ENCODE data around the gene AARS2. TPM values are rescaled to one million over a fixed set of nuclear protein-coding genes. Genes with fewer than 3 reads are reported as not detected.

AARS2 gene
- 11.6 and 12.5 TPM in 2 replicates for total RNA-seq (2021)
- Bru-seq, nascent RNA = percentile 59 among the genes with signal in this experiment
- BruChase-seq, experiment 1, labeled RNA remaining after a 2-hour chase = percentile 57 among the genes with signal in this experiment
- percentile 63 among the genes with signal in this experiment for BruChase-seq, experiment 2, labeled RNA remaining after a 6-hour chase
- long read RNA-seq, transcript AARS2-201 (22 exons, 3,854 nt) = major isoform, 12 of 24 reads
- long read RNA-seq, partial matches to known transcripts = 3 of 24 reads
- long read RNA-seq, other reads (novel, unspliced or antisense) = 9 of 24 reads

GRCh38 chr6:44312901-44313788 is at the start of gene AARS2:
AARS2 (minus strand) TSS chr6:44313347; CDS start chr6:44313323, 24 bp downstream.
- Histone ChIP-seq H3K9me3 (ENCODE audit: insufficient read depth, low read depth) (no peaks in the 10 kb centered on the region), H4K20me1 (ENCODE audit: insufficient read depth) (no peaks in the 10 kb centered on the region), H3K27me3 (ENCODE audit: insufficient read depth, low read depth) (peaks cover 19% of the 10 kb centered on the region), H3F3A (ENCODE audit: insufficient read depth, low read depth) (no peaks in the 10 kb centered on the region), H2AFZ (peak within 1 kb of the TSS; percentile 99), H3K79me2 (ENCODE audit: low read depth) (peaks cover 15% of the 10 kb centered on the region), H3K9me2 (ENCODE audit: insufficient read depth) (no peaks in the 10 kb centered on the region), H3K27ac (0 out of 2 replicates have a peak within 1 kb of the TSS, but pooled peaks have one; percentile 27), H3K4me2 (peak within 1 kb of the TSS; percentile 97), H3K4me1 (replicated peaks; ENCODE audit: insufficient read depth) (peaks cover 9% of the 10 kb centered on the region), H3K4me3 (peak within 1 kb of the TSS; percentile 99), H3K36me3 (ENCODE audit: low read depth) (peaks cover 5% of the 10 kb centered on the region; the same call in 1 of the 2 replicates)
- peak; percentile 73 to 83 for DNase-seq
- BruUV-seq (replicated peaks) = no TSS peak
- CTCF ChIA-PET = interaction anchor here (0.5 kb wide), 2 partner anchors 18 to 40 kb away, joined by 3 to 4 read pairs; no protein-coding TSS in a partner anchor
- TF ChIP-seq EZH2 (IDR thresholded peaks at IDR 0.05; ENCODE audit: low read depth) = no peak
- TF ChIP-seq, protein P1, sequence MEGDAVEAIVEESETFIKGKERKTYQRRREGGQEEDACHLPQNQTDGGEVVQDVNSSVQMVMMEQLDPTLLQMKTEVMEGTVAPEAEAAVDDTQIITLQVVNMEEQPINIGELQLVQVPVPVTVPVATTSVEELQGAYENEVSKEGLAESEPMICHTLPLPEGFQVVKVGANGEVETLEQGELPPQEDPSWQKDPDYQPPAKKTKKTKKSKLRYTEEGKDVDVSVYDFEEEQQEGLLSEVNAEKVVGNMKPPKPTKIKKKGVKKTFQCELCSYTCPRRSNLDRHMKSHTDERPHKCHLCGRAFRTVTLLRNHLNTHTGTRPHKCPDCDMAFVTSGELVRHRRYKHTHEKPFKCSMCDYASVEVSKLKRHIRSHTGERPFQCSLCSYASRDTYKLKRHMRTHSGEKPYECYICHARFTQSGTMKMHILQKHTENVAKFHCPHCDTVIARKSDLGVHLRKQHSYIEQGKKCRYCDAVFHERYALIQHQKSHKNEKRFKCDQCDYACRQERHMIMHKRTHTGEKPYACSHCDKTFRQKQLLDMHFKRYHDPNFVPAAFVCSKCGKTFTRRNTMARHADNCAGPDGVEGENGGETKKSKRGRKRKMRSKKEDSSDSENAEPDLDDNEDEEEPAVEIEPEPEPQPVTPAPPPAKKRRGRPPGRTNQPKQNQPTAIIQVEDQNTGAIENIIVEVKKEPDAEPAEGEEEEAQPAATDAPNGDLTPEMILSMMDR (conservative IDR thresholded peaks at IDR 0.05) = peak; percentile 92
- POLR2A ChIA-PET (ENCODE audit: unreplicated experiment) = interaction anchor here (0.6 kb wide), 4 partner anchors 49 to 105 kb away, joined by 3 read pairs; partner anchors contain the start of gene CDC5L
- intact Hi-C loops (cut with micrococcal nuclease; ENCODE audit: unreplicated experiment) = no loop called here

DNA sequence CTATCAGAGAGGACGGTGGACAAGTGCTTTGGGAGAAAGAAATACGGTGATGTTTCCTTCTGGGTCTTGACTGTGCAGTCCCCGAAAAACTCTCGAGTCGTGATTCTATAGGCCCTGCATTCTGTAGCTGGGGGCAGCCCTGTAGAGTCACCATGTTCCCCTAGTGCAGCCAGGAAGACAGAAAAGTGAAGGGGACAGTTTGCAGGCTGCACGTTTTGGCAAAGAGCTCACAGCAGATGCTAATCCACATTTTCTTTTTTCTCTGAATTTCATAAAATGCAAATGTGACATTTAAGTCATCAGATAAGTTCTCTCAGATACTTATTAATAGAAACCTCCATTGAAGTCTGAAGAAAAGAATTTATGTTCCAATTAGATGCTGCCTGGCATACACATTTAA is 48.8 kb upstream of the AARS2 start:
- H3K79me2 ChIP-seq (ENCODE audit: low read depth) = no peaks in the 10 kb centered on the region
- no peak overlapping the region for H3K4me2 ChIP-seq
- CTCF ChIA-PET = interaction anchor here (0.9 kb wide), 1 partner anchor 364 kb away, joined by 3 read pairs; no protein-coding TSS in a partner anchor
- peaks cover 15% of the 10 kb centered on the region for H3K27me3 ChIP-seq (ENCODE audit: insufficient read depth, low read depth)
- no peaks in the 10 kb centered on the region for H3K9me3 ChIP-seq (ENCODE audit: insufficient read depth, low read depth)
- H3K9me2 ChIP-seq (ENCODE audit: insufficient read depth) = no peaks in the 10 kb centered on the region; the same call in 1 of the 2 replicates
- intact Hi-C loops (cut with micrococcal nuclease; ENCODE audit: unreplicated experiment) = no loop called here
- no peaks in the 10 kb centered on the region for H4K20me1 ChIP-seq (ENCODE audit: insufficient read depth)
- BruUV-seq (replicated peaks) = no TSS peak
- TF ChIP-seq, protein P1 (conservative IDR thresholded peaks at IDR 0.05) = no peak
- no peak for TF ChIP-seq EZH2 (IDR thresholded peaks at IDR 0.05; ENCODE audit: low read depth)
- H3K4me1 ChIP-seq (replicated peaks; ENCODE audit: insufficient read depth) = no peaks in the 10 kb centered on the region
- H3F3A ChIP-seq (ENCODE audit: insufficient read depth, low read depth) = no peaks in the 10 kb centered on the region
- POLR2A ChIA-PET (ENCODE audit: unreplicated experiment) = no interaction called here
- no peak for DNase-seq
- H3K4me3 ChIP-seq = no peak overlapping the region
- no peak overlapping the region for H2AFZ ChIP-seq
- no peaks in the 10 kb centered on the region for H3K36me3 ChIP-seq (ENCODE audit: low read depth)
- H3K27ac ChIP-seq = no peak overlapping the region

- Histone ChIP-seq H4K20me1 (ENCODE audit: insufficient read depth) (no peaks in the 10 kb centered on the region), H3K36me3 (ENCODE audit: low read depth) (no peaks in the 10 kb centered on the region), H3K79me2 (ENCODE audit: low read depth) (no peaks in the 10 kb centered on the region), H3K4me3 (no peak overlapping the region), H3K4me2 (no peak overlapping the region), H3F3A (ENCODE audit: insufficient read depth, low read depth) (no peaks in the 10 kb centered on the region), H3K9me3 (ENCODE audit: insufficient read depth, low read depth) (no peaks in the 10 kb centered on the region), H3K27ac (no peak overlapping the region), H3K9me2 (ENCODE audit: insufficient read depth) (no peaks in the 10 kb centered on the region; the same call in 1 of the 2 replicates), H2AFZ (no peak overlapping the region), H3K4me1 (replicated peaks; ENCODE audit: insufficient read depth) (no peaks in the 10 kb centered on the region), H3K27me3 (ENCODE audit: insufficient read depth, low read depth) (peaks cover 24% of the 10 kb centered on the region)
- POLR2A ChIA-PET (ENCODE audit: unreplicated experiment) = no interaction called here
- CTCF ChIA-PET = no interaction called here
- no TSS peak for BruUV-seq (replicated peaks)
- TF ChIP-seq, protein P1 (conservative IDR thresholded peaks at IDR 0.05) = no peak
- no peak for TF ChIP-seq EZH2 (IDR thresholded peaks at IDR 0.05; ENCODE audit: low read depth)
- intact Hi-C loops (cut with micrococcal nuclease; ENCODE audit: unreplicated experiment) = no loop called here
- no peak for DNase-seq
These were observed 46.8 kb upstream of the AARS2 start for GRCh38 chr6:44359973-44360372.
